NCI-H510A treated with DMSO at 0.1 percent for 48 hours (cell line): ENCODE measurements around the gene MBD3L1.

Experiments used
- DNase-seq: peaks from one replicate; lab custom pipeline; 2025; lab: John Stamatoyannopoulos, UW

Gene MBD3L1

GRCh38 chr19:8880868-8881488 is 48.8 kb downstream of the MBD3L1 start:
- no peak for DNase-seq

GRCh38 chr19:8881512-8881911 is 49.3 kb downstream of the MBD3L1 start:
- DNase-seq = no peak

DNA sequence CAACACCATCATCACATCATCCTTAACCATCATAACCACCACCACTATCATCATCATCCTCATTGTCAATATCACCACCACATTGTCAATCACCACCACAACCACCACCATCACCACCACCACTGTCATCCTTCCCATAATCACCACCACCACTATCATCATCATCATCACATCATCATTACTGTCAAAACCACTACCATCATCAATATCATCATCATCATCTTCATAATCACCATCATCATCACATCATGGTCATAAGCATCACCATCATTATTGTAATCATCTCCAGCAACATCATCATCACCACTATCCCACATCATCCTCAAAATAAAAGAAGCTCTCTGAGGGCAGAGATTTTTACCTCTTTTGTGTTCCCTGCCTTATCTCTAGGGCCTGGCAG is 52.2 kb downstream of the MBD3L1 start:
- no peak for DNase-seq

- DNase-seq = no peak
These were observed 55.2 kb downstream of the MBD3L1 start for GRCh38 chr19:8887364-8887763.

DNA sequence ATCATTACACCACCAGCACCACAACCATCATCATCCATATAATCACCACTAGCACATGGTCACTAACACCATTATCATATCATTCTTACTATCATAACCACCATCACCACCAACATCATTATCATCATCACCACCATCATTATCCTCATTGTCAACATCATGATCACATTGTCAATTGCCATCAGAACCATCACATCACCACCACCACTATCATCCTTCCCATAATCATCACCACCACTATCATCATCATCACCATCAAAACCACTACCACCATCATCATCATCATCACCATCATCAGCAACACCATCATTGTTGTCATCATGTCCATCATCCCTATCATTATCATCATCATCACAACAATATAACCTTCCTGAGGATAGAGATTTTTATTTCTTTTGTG is 58.1 kb downstream of the MBD3L1 start:
- no peak for DNase-seq
